HEK293 (cell line): ENCODE results near the gene NTMT1.

Source experiments
- GLI4 ChIP-seq: fragments of 450-650 bp; formaldehyde crosslinking; IDR thresholded peaks from 2 replicates; pipeline ENCODE4 v1.5.1; 2016; ENCODE audit warnings: missing biosample characterization, missing genetic modification characterization
- GLIS1 ChIP-seq: fragments of 450-650 bp; formaldehyde crosslinking; IDR thresholded peaks from 2 replicates; pipeline ENCODE4 v1.5.1; 2016; ENCODE audit warnings: missing biosample characterization, missing genetic modification characterization
- HOXA7 ChIP-seq: sonication (generic); formaldehyde crosslinking; IDR thresholded peaks from 2 replicates; pipeline ENCODE4 v1.8.1; 2022; ENCODE audit warnings: missing genetic modification reagents, borderline replicate concordance
- KLF1 ChIP-seq: fragments of 450-650 bp; formaldehyde crosslinking; IDR thresholded peaks from 2 replicates; pipeline ENCODE4 v1.5.1; 2016; ENCODE audit warnings: missing biosample characterization, missing genetic modification characterization
- KLF17 ChIP-seq: fragments of 450-650 bp; formaldehyde crosslinking; IDR thresholded peaks from 2 replicates; pipeline ENCODE4 v1.5.1; 2016; ENCODE audit warnings: missing biosample characterization, missing genetic modification characterization
- KLF7 ChIP-seq: fragments of 450-650 bp; formaldehyde crosslinking; IDR thresholded peaks from 2 replicates; pipeline ENCODE4 v1.5.1; 2016; ENCODE audit warnings: missing biosample characterization, missing genetic modification characterization, borderline replicate concordance
- PRDM1 ChIP-seq: fragments of 450-650 bp; formaldehyde crosslinking; IDR thresholded peaks from 2 replicates; pipeline ENCODE4; 2016; ENCODE audit warnings: missing biosample characterization, missing genetic modification characterization
- SCRT2 ChIP-seq: fragments of 450-650 bp; formaldehyde crosslinking; IDR thresholded peaks from 2 replicates; pipeline ENCODE4 v1.5.1; 2016; ENCODE audit warnings: missing biosample characterization, missing genetic modification characterization
- SETDB1 ChIP-seq: IDR thresholded peaks from one replicate; pipeline ENCODE4 v1.6.1; 2017; ENCODE audit warnings: mild to moderate bottlenecking, low read length, moderate library complexity, mixed read lengths; ENCODE audit not compliant: insufficient read length
- YY1 ChIP-seq: fragments of 450-650 bp; formaldehyde crosslinking; IDR thresholded peaks from 2 replicates; pipeline ENCODE4 v1.5.1; 2018; ENCODE audit warnings: missing biosample characterization, missing genetic modification characterization
- ZFP37 ChIP-seq: fragments of 450-650 bp; formaldehyde crosslinking; IDR thresholded peaks from 2 replicates; pipeline ENCODE4 v1.5.1; 2016; ENCODE audit warnings: missing biosample characterization, missing genetic modification characterization
- ZNF10 ChIP-seq: fragments of 450-650 bp; formaldehyde crosslinking; IDR thresholded peaks from 2 replicates; pipeline ENCODE4 v1.5.1; 2017; ENCODE audit warnings: missing biosample characterization, missing genetic modification characterization
- ZNF140 ChIP-seq: fragments of 450-650 bp; formaldehyde crosslinking; IDR thresholded peaks from 2 replicates; pipeline ENCODE4 v1.5.1; 2016; ENCODE audit warnings: missing biosample characterization, missing genetic modification characterization
- ZNF174 ChIP-seq: fragments of 450-650 bp; formaldehyde crosslinking; IDR thresholded peaks from 2 replicates; pipeline ENCODE4 v1.5.0; 2017; ENCODE audit warnings: missing biosample characterization, mild to moderate bottlenecking, missing genetic modification characterization
- ZNF211 ChIP-seq: fragments of 450-650 bp; formaldehyde crosslinking; IDR thresholded peaks from 2 replicates; pipeline ENCODE4 v1.5.1; 2016; ENCODE audit warnings: low read depth, missing biosample characterization, missing genetic modification characterization
- ZNF221 ChIP-seq: fragments of 450-650 bp; formaldehyde crosslinking; IDR thresholded peaks from 2 replicates; pipeline ENCODE4 v1.5.1; 2017; ENCODE audit warnings: missing biosample characterization, missing genetic modification characterization, borderline replicate concordance
- ZNF223 ChIP-seq: fragments of 450-650 bp; formaldehyde crosslinking; IDR thresholded peaks from 2 replicates; pipeline ENCODE4 v1.5.1; 2016; ENCODE audit warnings: missing biosample characterization, missing genetic modification characterization
- ZNF239 ChIP-seq: fragments of 450-650 bp; formaldehyde crosslinking; IDR thresholded peaks from 2 replicates; pipeline ENCODE4 v1.5.1; 2016; ENCODE audit warnings: missing biosample characterization, missing genetic modification characterization
- ZNF274 ChIP-seq, 2 experiments: fragments of 200-500 bp in 1 of 2; fragments of 450-650 bp in 1 of 2; sonication (Bioruptor generic) in 1 of 2; formaldehyde crosslinking in 1 of 2; IDR thresholded peaks; 2 replicates each; pipeline versions ENCODE4 v1.5.1 to v1.6.1; 2014 to 2016; ENCODE audit warnings: borderline replicate concordance in 1 of 2, inconsistent platforms in 1 of 2, low read length in 1 of 2, missing biosample characterization in 1 of 2, missing genetic modification characterization in 1 of 2
- ZNF335 ChIP-seq: fragments of 450-650 bp; formaldehyde crosslinking; conservative IDR thresholded peaks from 2 replicates; pipeline ENCODE4 v1.5.1; 2016; ENCODE audit warnings: missing biosample characterization, missing genetic modification characterization
- ZNF404 ChIP-seq: fragments of 450-650 bp; formaldehyde crosslinking; IDR thresholded peaks from 2 replicates; pipeline ENCODE4 v1.5.1; 2017; ENCODE audit warnings: missing biosample characterization, missing genetic modification characterization
- ZNF416 ChIP-seq: fragments of 450-650 bp; formaldehyde crosslinking; IDR thresholded peaks from 2 replicates; pipeline ENCODE4 v1.5.1; 2016; ENCODE audit warnings: missing biosample characterization, missing genetic modification characterization
- ZNF423 ChIP-seq: fragments of 450-650 bp; formaldehyde crosslinking; IDR thresholded peaks from 2 replicates; pipeline ENCODE4 v1.5.1; 2016; ENCODE audit warnings: missing biosample characterization, missing genetic modification characterization
- ZNF473 ChIP-seq: fragments of 450-650 bp; formaldehyde crosslinking; IDR thresholded peaks from 2 replicates; pipeline ENCODE4 v1.5.1; 2017; ENCODE audit warnings: missing biosample characterization, missing genetic modification characterization
- ZNF488 ChIP-seq: fragments of 450-650 bp; formaldehyde crosslinking; IDR thresholded peaks from 2 replicates; pipeline ENCODE4 v1.5.1; 2016; ENCODE audit warnings: missing biosample characterization, missing genetic modification characterization
- ZNF560 ChIP-seq: fragments of 450-650 bp; formaldehyde crosslinking; IDR thresholded peaks from 2 replicates; pipeline ENCODE4 v1.5.1; 2017; ENCODE audit warnings: missing biosample characterization, missing genetic modification characterization, borderline replicate concordance
- ZNF610 ChIP-seq: fragments of 450-650 bp; formaldehyde crosslinking; IDR thresholded peaks from 2 replicates; pipeline ENCODE4 v1.5.1; 2016; ENCODE audit warnings: missing biosample characterization, missing genetic modification characterization, borderline replicate concordance
- ZNF626 ChIP-seq: fragments of 450-650 bp; sonication (Bioruptor Pico); formaldehyde crosslinking; IDR thresholded peaks from 2 replicates; pipeline ENCODE4 v1.5.1; 2018; ENCODE audit warnings: missing biosample characterization, missing genetic modification characterization, inconsistent platforms
- ZNF654 ChIP-seq: fragments of 450-650 bp; formaldehyde crosslinking; IDR thresholded peaks from 2 replicates; pipeline ENCODE4 v1.5.1; 2016; ENCODE audit warnings: low read depth, missing biosample characterization, missing genetic modification characterization
- ZSCAN30 ChIP-seq: fragments of 450-650 bp; IDR thresholded peaks from 2 replicates; pipeline ENCODE4 v1.5.1; 2018; ENCODE audit warnings: missing biosample characterization, mild to moderate bottlenecking, missing genetic modification characterization, moderate library complexity
- TF ChIP-seq, protein P1 (sequence below): fragments of 450-650 bp; IDR thresholded peaks from 2 replicates; pipeline ENCODE4 v1.5.1; 2018; ENCODE audit warnings: missing biosample characterization, mild to moderate bottlenecking, missing genetic modification characterization
- TF ChIP-seq, protein P2 (sequence below): fragments of 450-650 bp; formaldehyde crosslinking; IDR thresholded peaks from 2 replicates; pipeline ENCODE4 v1.5.1; 2016; ENCODE audit warnings: missing biosample characterization, missing genetic modification characterization, borderline replicate concordance

NTMT1 gene

GRCh38 chr9:129610473-129611306 lies 15.3 kb upstream of the NTMT1 start (continued):
- TF ChIP-seq ZNF404 (no peak), ZNF221 (tag by site-specific recombination) (no peak), ZNF335 (tag by site-specific recombination) (peak; percentile 87), ZFP37 (tag by site-specific recombination) (no peak), SCRT2 (tag by site-specific recombination) (no peak), YY1 (tag by site-specific recombination) (peak; percentile 81; the same call in 1 of the 2 replicates), ZNF654 (tag by site-specific recombination) (peak; percentile 52), GLIS1 (no peak), ZNF423 (tag by site-specific recombination) (no peak), ZNF610 (tag by site-specific recombination) (no peak), ZNF488 (no peak), PRDM1 (no peak), ZSCAN30 (tag by site-specific recombination) (peak; percentile 86), KLF7 (tag by site-specific recombination) (no peak; the same call in 1 of the 2 replicates), ZNF211 (tag by site-specific recombination) (no peak), ZNF239 (tag by site-specific recombination) (no peak), ZNF416 (tag by site-specific recombination) (no peak), HOXA7 (CRISPR knock-in tag) (no peak), ZNF626 (tag by site-specific recombination) (no peak), ZNF140 (tag by site-specific recombination) (no peak), ZNF274 (IDR thresholded peaks at IDR 0.05; ENCODE audit: low read length) (no peak), ZNF274 (tag by site-specific recombination; IDR thresholded peaks at IDR 0.05; ENCODE audit: borderline replicate concordance) (no peak), ZNF174 (tag by site-specific recombination) (no peak), GLI4 (tag by site-specific recombination) (no peak), ZNF10 (peak; percentile 78; the same call in 1 of the 2 replicates), ZNF473 (tag by site-specific recombination) (no peak), SETDB1 (no peak), ZNF223 (tag by site-specific recombination) (no peak), KLF1 (tag by site-specific recombination) (peak; percentile 16; the same call in 1 of the 2 replicates), ZNF560 (tag by site-specific recombination) (no peak), KLF17 (tag by site-specific recombination) (0 out of 2 replicates have a peak, but pooled peaks have one; percentile 29)
- TF ChIP-seq, protein P1, sequence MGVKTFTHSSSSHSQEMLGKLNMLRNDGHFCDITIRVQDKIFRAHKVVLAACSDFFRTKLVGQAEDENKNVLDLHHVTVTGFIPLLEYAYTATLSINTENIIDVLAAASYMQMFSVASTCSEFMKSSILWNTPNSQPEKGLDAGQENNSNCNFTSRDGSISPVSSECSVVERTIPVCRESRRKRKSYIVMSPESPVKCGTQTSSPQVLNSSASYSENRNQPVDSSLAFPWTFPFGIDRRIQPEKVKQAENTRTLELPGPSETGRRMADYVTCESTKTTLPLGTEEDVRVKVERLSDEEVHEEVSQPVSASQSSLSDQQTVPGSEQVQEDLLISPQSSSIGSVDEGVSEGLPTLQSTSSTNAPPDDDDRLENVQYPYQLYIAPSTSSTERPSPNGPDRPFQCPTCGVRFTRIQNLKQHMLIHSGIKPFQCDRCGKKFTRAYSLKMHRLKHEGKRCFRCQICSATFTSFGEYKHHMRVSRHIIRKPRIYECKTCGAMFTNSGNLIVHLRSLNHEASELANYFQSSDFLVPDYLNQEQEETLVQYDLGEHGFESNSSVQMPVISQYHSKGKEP = no peak
- TF ChIP-seq, protein P2, sequence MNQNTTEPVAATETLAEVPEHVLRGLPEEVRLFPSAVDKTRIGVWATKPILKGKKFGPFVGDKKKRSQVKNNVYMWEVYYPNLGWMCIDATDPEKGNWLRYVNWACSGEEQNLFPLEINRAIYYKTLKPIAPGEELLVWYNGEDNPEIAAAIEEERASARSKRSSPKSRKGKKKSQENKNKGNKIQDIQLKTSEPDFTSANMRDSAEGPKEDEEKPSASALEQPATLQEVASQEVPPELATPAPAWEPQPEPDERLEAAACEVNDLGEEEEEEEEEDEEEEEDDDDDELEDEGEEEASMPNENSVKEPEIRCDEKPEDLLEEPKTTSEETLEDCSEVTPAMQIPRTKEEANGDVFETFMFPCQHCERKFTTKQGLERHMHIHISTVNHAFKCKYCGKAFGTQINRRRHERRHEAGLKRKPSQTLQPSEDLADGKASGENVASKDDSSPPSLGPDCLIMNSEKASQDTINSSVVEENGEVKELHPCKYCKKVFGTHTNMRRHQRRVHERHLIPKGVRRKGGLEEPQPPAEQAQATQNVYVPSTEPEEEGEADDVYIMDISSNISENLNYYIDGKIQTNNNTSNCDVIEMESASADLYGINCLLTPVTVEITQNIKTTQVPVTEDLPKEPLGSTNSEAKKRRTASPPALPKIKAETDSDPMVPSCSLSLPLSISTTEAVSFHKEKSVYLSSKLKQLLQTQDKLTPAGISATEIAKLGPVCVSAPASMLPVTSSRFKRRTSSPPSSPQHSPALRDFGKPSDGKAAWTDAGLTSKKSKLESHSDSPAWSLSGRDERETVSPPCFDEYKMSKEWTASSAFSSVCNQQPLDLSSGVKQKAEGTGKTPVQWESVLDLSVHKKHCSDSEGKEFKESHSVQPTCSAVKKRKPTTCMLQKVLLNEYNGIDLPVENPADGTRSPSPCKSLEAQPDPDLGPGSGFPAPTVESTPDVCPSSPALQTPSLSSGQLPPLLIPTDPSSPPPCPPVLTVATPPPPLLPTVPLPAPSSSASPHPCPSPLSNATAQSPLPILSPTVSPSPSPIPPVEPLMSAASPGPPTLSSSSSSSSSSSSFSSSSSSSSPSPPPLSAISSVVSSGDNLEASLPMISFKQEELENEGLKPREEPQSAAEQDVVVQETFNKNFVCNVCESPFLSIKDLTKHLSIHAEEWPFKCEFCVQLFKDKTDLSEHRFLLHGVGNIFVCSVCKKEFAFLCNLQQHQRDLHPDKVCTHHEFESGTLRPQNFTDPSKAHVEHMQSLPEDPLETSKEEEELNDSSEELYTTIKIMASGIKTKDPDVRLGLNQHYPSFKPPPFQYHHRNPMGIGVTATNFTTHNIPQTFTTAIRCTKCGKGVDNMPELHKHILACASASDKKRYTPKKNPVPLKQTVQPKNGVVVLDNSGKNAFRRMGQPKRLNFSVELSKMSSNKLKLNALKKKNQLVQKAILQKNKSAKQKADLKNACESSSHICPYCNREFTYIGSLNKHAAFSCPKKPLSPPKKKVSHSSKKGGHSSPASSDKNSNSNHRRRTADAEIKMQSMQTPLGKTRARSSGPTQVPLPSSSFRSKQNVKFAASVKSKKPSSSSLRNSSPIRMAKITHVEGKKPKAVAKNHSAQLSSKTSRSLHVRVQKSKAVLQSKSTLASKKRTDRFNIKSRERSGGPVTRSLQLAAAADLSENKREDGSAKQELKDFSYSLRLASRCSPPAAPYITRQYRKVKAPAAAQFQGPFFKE = no peak
